ENCODE measurements around the gene FRMPD1. TPM values are rescaled to one million over a fixed set of nuclear protein-coding genes. Genes with fewer than 3 reads are reported as not detected.

The FRMPD1 gene
- total RNA-seq, 4 donors from 2014 or later, result 0.04 to 0.18 TPM; not detected in 2

DNA sequence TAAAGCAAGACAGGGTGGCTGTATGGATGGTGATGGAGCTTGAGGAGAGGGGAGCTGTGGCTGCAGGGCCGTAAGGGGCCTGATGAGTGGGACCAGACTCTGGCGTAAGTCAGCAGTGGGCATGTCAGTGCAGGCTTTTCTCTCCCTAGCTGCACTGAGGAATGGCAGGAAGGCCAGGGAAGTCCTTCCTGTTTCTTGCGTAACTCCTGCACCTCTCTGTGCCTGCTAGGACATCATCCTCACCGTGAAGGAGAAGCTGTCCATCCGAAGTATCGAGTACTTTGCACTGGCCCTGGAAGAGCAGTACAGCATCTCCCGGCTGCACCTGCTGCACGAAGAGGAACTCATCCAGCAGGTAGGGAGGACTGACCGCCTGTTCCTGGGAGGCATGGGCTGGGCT, 78.7 kb downstream of the FRMPD1 start:
- 36 to 87% methylated on average over 2 of the region's 9 CpGs for WGBS, 2 donors
- DNase-seq, result no peak
- no peak overlapping the region for H3K27ac ChIP-seq
- TF ChIP-seq, protein P1, sequence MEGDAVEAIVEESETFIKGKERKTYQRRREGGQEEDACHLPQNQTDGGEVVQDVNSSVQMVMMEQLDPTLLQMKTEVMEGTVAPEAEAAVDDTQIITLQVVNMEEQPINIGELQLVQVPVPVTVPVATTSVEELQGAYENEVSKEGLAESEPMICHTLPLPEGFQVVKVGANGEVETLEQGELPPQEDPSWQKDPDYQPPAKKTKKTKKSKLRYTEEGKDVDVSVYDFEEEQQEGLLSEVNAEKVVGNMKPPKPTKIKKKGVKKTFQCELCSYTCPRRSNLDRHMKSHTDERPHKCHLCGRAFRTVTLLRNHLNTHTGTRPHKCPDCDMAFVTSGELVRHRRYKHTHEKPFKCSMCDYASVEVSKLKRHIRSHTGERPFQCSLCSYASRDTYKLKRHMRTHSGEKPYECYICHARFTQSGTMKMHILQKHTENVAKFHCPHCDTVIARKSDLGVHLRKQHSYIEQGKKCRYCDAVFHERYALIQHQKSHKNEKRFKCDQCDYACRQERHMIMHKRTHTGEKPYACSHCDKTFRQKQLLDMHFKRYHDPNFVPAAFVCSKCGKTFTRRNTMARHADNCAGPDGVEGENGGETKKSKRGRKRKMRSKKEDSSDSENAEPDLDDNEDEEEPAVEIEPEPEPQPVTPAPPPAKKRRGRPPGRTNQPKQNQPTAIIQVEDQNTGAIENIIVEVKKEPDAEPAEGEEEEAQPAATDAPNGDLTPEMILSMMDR (IDR thresholded peaks at IDR 0.05), result no peak
- no peak for TF ChIP-seq POLR2A (IDR thresholded peaks at IDR 0.05)
- no peak overlapping the region for H3K4me3 ChIP-seq
- H3K36me3 ChIP-seq, result no peaks in the 10 kb centered on the region
- H3K27me3 ChIP-seq, result peaks cover 0 to 45% (median 0%) of the 10 kb centered on the region in 4 donors
- no peaks in the 10 kb centered on the region for H3K9me3 ChIP-seq
- intact Hi-C loops (cut with DNase I), result no loop called here
- no peaks in the 10 kb centered on the region for H3K4me1 ChIP-seq

DNA sequence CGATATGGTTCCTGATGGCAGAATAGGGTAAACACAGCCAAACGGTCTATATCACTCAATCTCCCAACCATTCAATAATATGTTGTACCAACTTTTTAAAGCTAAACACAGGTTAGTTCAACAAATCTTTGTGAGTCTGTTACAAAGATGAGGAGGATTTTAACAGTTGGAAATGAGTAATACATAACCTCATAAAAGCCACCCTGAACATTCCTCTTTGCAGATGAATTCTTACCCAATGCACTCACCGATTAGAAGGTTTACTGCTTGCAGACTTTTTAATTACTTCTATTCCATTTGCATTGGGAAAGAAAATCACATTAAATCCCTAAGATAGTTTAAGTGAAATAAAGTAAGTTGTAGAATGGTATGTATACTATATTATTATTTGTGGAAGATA, 79.5 kb downstream of the FRMPD1 start:
- H3K4me3 ChIP-seq, result no peak overlapping the region
- peaks cover 0 to 46% (median 0%) of the 10 kb centered on the region in 4 donors for H3K27me3 ChIP-seq
- intact Hi-C loops (cut with DNase I), result no loop called here
- no peaks in the 10 kb centered on the region for H3K4me1 ChIP-seq
- DNase-seq, result no peak
- H3K27ac ChIP-seq, result no peak overlapping the region
- H3K36me3 ChIP-seq, result no peaks in the 10 kb centered on the region
- no peaks in the 10 kb centered on the region for H3K9me3 ChIP-seq
- WGBS, 2 donors, result 73 to 80% methylated on average over 3 of the region's 3 CpGs
- TF ChIP-seq, protein P1 (IDR thresholded peaks at IDR 0.05), result no peak
- no peak for TF ChIP-seq POLR2A (IDR thresholded peaks at IDR 0.05)

DNA sequence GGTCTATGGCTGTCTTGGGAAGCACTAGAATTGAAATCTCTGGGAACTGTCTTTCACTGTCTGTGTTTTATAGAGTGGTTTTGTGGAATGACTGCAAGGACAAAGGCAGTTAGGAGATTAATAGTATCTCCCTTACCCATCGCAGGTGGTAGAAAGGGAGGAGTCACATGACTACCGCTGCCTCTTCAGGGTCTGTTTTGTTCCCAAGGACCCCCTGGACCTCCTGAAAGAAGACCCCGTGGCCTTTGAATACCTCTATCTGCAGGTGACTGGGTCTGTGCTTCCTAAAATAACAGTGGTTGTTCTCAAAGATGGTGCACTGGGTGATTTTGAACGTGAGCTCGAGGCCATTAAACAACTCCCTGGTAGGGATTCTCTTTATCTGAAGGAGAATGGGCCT, 80.1 kb downstream of the FRMPD1 start:
- Histone ChIP-seq H3K27ac (no peak overlapping the region), H3K27me3 (peaks cover 0 to 50% (median 0%) of the 10 kb centered on the region in 4 donors), H3K4me1 (no peaks in the 10 kb centered on the region), H3K4me3 (no peak overlapping the region), H3K9me3 (no peaks in the 10 kb centered on the region), H3K36me3 (no peaks in the 10 kb centered on the region)
- intact Hi-C loops (cut with DNase I), result no loop called here
- 47 to 53% methylated on average over 5 of the region's 5 CpGs for WGBS, 2 donors
- no peak for DNase-seq
- TF ChIP-seq POLR2A (IDR thresholded peaks at IDR 0.05), result no peak
- TF ChIP-seq, protein P1 (IDR thresholded peaks at IDR 0.05), result no peak

DNA sequence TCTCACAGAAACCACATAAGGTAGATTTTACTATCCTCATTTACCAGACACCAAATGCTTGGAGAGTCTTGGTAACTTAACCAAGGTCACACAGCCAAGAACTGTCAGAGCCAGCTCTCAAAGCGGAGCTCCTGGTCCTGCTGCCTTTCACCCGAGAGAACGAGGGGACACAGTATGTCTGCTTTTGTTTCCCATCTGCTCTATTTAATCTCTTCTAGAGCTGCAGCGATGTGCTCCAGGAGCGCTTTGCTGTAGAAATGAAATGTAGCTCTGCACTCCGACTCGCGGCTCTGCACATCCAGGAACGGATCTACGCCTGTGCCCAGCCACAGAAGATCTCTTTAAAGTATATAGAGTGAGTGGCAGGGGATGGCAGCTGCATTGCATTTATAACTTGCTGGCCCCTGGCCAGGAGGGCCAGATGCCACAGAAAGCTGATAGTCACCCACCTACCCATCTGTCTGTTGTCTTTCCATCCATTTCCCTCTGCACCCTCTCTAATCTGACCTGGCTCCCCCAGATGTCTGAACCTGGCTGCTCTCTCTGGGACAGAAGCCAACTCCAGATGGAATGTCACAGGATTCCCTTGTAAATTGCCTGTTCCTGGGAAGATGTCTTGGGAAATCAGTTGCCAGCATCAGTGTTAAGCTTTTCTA, 81.5 kb downstream of the FRMPD1 start:
- H3K27ac ChIP-seq, result no peak overlapping the region
- intact Hi-C loops (cut with DNase I), result no loop called here
- WGBS, 2 donors, result 72 to 85% methylated on average over 10 of the region's 10 CpGs
- no peaks in the 10 kb centered on the region for H3K9me3 ChIP-seq
- no peak overlapping the region for H3K4me3 ChIP-seq
- DNase-seq, result no peak
- H3K36me3 ChIP-seq, result no peaks in the 10 kb centered on the region
- TF ChIP-seq POLR2A (IDR thresholded peaks at IDR 0.05), result no peak
- TF ChIP-seq, protein P1 (IDR thresholded peaks at IDR 0.05), result no peak
- no peaks in the 10 kb centered on the region for H3K4me1 ChIP-seq
- H3K27me3 ChIP-seq, result peaks cover 0 to 40% (median 0%) of the 10 kb centered on the region in 4 donors

DNA sequence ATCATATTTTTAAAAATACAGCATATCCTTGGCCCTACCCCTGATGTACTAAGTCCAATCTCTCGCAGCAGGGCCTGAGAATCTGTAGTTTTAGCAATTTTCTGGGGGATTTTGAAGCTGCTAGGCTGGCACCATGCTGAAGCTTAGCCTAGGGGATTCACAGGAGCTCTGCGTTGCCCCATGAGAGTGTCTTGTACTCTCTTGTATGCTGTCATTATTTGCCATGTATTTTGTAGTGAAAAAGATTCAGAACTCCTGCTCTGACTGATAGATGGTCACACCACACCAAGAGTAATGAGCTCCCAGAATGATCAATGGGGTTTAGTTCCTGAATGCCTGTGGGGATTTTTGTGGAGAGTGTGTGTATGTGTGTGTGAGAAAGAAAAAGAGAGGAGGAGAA, 82.2 kb downstream of the FRMPD1 start:
- no peak overlapping the region for H3K27ac ChIP-seq
- no peak for DNase-seq
- intact Hi-C loops (cut with DNase I), result no loop called here
- H3K4me3 ChIP-seq, result no peak overlapping the region
- H3K27me3 ChIP-seq, result peaks cover 0 to 38% (median 0%) of the 10 kb centered on the region in 4 donors
- no peaks in the 10 kb centered on the region for H3K4me1 ChIP-seq
- TF ChIP-seq POLR2A (IDR thresholded peaks at IDR 0.05), result no peak
- TF ChIP-seq, protein P1 (IDR thresholded peaks at IDR 0.05), result no peak
- WGBS, 2 donors, result 60 to 85% methylated on average over 1 to 2 of the region's 2 CpGs
- H3K36me3 ChIP-seq, result no peaks in the 10 kb centered on the region
- no peaks in the 10 kb centered on the region for H3K9me3 ChIP-seq
